Neural progenitor cell (in vitro differentiated cells): Measurements from ENCODE around the gene FPR1. TPM values are rescaled to one million over a fixed set of nuclear protein-coding genes. Genes with fewer than 3 reads are reported as not detected.

Experiments used
- DNase-seq: peaks from one replicate; pipeline ENCODE4 v3.0.0-alpha.2; 2016; ENCODE audit warnings: low spot score
- H2AFZ ChIP-seq: fragments of 200-600 bp; sonication (generic); replicated peaks from 2 replicates; pipeline ENCODE4 v1.6.1; 2016; ENCODE audit warnings: antibody characterized with exemption
- H3F3A ChIP-seq: fragments of 200-600 bp; sonication (generic); 2 replicates; pipeline ENCODE4 v1.6.1; 2016; ENCODE audit warnings: antibody characterized with exemption, low read depth
- H3K27ac ChIP-seq: fragments of 200-600 bp; sonication (generic); 2 replicates; pipeline ENCODE4 v1.5.1; 2016; ENCODE audit warnings: mild to moderate bottlenecking
- H3K27me3 ChIP-seq: fragments of 200-600 bp; sonication (generic); 2 replicates; pipeline ENCODE4 v1.6.1; 2016; ENCODE audit warnings: mild to moderate bottlenecking, moderate library complexity
- H3K36me3 ChIP-seq: fragments of 200-600 bp; sonication (generic); 2 replicates; pipeline ENCODE4 v1.5.1; 2016
- H3K4me1 ChIP-seq: fragments of 200-600 bp; sonication (generic); 2 replicates; pipeline ENCODE4 v1.6.1; 2016; ENCODE audit warnings: mixed run types
- H3K4me2 ChIP-seq: fragments of 200-600 bp; sonication (generic); 2 replicates; pipeline ENCODE4 v1.6.1; 2016
- H3K4me3 ChIP-seq: fragments of 200-600 bp; sonication (generic); 2 replicates; pipeline ENCODE4 v1.5.1; 2016
- H3K79me2 ChIP-seq: fragments of 200-600 bp; sonication (generic); 2 replicates; pipeline ENCODE4 v1.6.1; 2016; ENCODE audit warnings: low read depth
- H3K9ac ChIP-seq: fragments of 200-600 bp; sonication (generic); 2 replicates; pipeline ENCODE4 v1.6.1; 2016
- H3K9me3 ChIP-seq: fragments of 200-600 bp; sonication (generic); 2 replicates; pipeline ENCODE4 v1.5.1; 2016; ENCODE audit warnings: low read depth
- H4K20me1 ChIP-seq: fragments of 200-600 bp; sonication (generic); 2 replicates; pipeline ENCODE4 v1.6.1; 2016; ENCODE audit warnings: low read depth
- H3K27ac Mint-ChIP-seq: 3 replicates; pipeline ENCODE4 v1.8.0; 2021; ENCODE audit warnings: mixed read lengths
- H3K27me3 Mint-ChIP-seq: 2 replicates; pipeline ENCODE4 v1.8.0; 2022; ENCODE audit warnings: low read depth, mild to moderate bottlenecking, inconsistent platforms, moderate library complexity, mixed read lengths; ENCODE audit not compliant: insufficient read depth
- H3K36me3 Mint-ChIP-seq: 3 replicates; pipeline ENCODE4 v1.8.0; 2021; ENCODE audit warnings: mixed read lengths
- H3K4me1 Mint-ChIP-seq: 3 replicates; pipeline ENCODE4 v1.8.0; 2021; ENCODE audit warnings: mixed read lengths
- H3K4me3 Mint-ChIP-seq: 3 replicates; pipeline ENCODE4 v1.8.0; 2021; ENCODE audit warnings: mild to moderate bottlenecking, moderate library complexity, mixed read lengths
- H3K9me3 Mint-ChIP-seq: 3 replicates; pipeline ENCODE4 v1.8.0; 2020; ENCODE audit warnings: mixed read lengths
- CTCF ChIP-seq: fragments of 200-600 bp; sonication (generic); IDR thresholded peaks from 2 replicates; pipeline ENCODE4 v1.5.1; 2017; ENCODE audit warnings: antibody characterized with exemption, mild to moderate bottlenecking
- EZH2 ChIP-seq: fragments of 200-600 bp; sonication (generic); IDR thresholded peaks from 2 replicates; pipeline ENCODE4 v1.6.1; 2017; ENCODE audit warnings: antibody characterized with exemption, mild to moderate bottlenecking, moderate library complexity
- EZH2phosphoT487 ChIP-seq: fragments of 200-600 bp; sonication (generic); IDR thresholded peaks from 2 replicates; pipeline ENCODE4 v1.6.1; 2017; ENCODE audit warnings: antibody characterized with exemption
- total RNA-seq: library from RNA; depleted of rRNA; stranded (reverse); fragments of >200 nt; gene quantifications from 2 replicates; pipeline ENCODE4 v1.2.3, GENCODE V29; 2015; ENCODE audit warnings: low replicate concordance

FPR1 gene
- total RNA-seq, 1 donor from 2014 or later = not detected

GRCh38 chr19:51735759-51736449 lies 15.8 kb downstream of the FPR1 start:
- Mint-ChIP-seq H3K36me3 (no peaks in the 10 kb centered on the region), H3K9me3 (no peaks in the 10 kb centered on the region), H3K4me3 (no peak overlapping the region), H3K27me3 (peaks cover 2% of the 10 kb centered on the region), H3K27ac (no peak overlapping the region), H3K4me1 (peaks cover 7% of the 10 kb centered on the region)
- Histone ChIP-seq H3K9ac (no peak overlapping the region), H3K27me3 (no peaks in the 10 kb centered on the region), H4K20me1 (no peaks in the 10 kb centered on the region), H3K36me3 (no peaks in the 10 kb centered on the region), H3K4me2 (no peak overlapping the region), H3K27ac (no peak overlapping the region), H3K9me3 (no peaks in the 10 kb centered on the region), H3K4me1 (no peaks in the 10 kb centered on the region), H3K79me2 (no peaks in the 10 kb centered on the region), H2AFZ (no peak overlapping the region), H3F3A (no peaks in the 10 kb centered on the region), H3K4me3 (no peak overlapping the region)
- no peak for DNase-seq
- no peak for TF ChIP-seq EZH2
- no peak for TF ChIP-seq EZH2phosphoT487
- no peak for TF ChIP-seq CTCF

- Histone ChIP-seq H3F3A (no peaks in the 10 kb centered on the region), H4K20me1 (no peaks in the 10 kb centered on the region), H3K4me2 (no peak overlapping the region), H3K4me1 (no peaks in the 10 kb centered on the region), H3K79me2 (no peaks in the 10 kb centered on the region), H3K36me3 (no peaks in the 10 kb centered on the region), H3K27me3 (no peaks in the 10 kb centered on the region), H2AFZ (no peak overlapping the region), H3K9ac (no peak overlapping the region), H3K4me3 (no peak overlapping the region), H3K9me3 (no peaks in the 10 kb centered on the region), H3K27ac (no peak overlapping the region)
- Mint-ChIP-seq H3K9me3 (no peaks in the 10 kb centered on the region), H3K27me3 (peaks cover 4% of the 10 kb centered on the region), H3K4me1 (peaks cover 10% of the 10 kb centered on the region), H3K36me3 (no peaks in the 10 kb centered on the region), H3K4me3 (no peak overlapping the region), H3K27ac (no peak overlapping the region)
- TF ChIP-seq CTCF (no peak), EZH2phosphoT487 (no peak), EZH2 (no peak)
- no peak for DNase-seq
Measured at GRCh38 chr19:51733742-51734522, 17.7 kb downstream of the FPR1 start.

- Mint-ChIP-seq H3K4me3 (no peak overlapping the region), H3K36me3 (no peaks in the 10 kb centered on the region), H3K27ac (no peak overlapping the region), H3K27me3 (peaks cover 16% of the 10 kb centered on the region), H3K9me3 (no peaks in the 10 kb centered on the region), H3K4me1 (peaks cover 17% of the 10 kb centered on the region)
- no peaks in the 10 kb centered on the region for H3K36me3 ChIP-seq
- no peaks in the 10 kb centered on the region for H3K79me2 ChIP-seq
- no peaks in the 10 kb centered on the region for H3F3A ChIP-seq
- no peaks in the 10 kb centered on the region for H3K27me3 ChIP-seq
- DNase-seq = no peak
- H3K27ac ChIP-seq = no peak overlapping the region
- TF ChIP-seq EZH2phosphoT487 = no peak
- no peak for TF ChIP-seq CTCF
- no peak for TF ChIP-seq EZH2
- H4K20me1 ChIP-seq = no peaks in the 10 kb centered on the region
- H3K4me1 ChIP-seq = no peaks in the 10 kb centered on the region
- no peak overlapping the region for H3K4me2 ChIP-seq
- no peak overlapping the region for H3K9ac ChIP-seq
- H2AFZ ChIP-seq = no peak overlapping the region
- no peaks in the 10 kb centered on the region for H3K9me3 ChIP-seq
- H3K4me3 ChIP-seq = no peak overlapping the region
Measured at GRCh38 chr19:51729781-51730180, 21.9 kb downstream of the FPR1 start.
